Natural killer cell (primary cell): Measurements from ENCODE around the gene PRKG1. TPM values are rescaled to one million over a fixed set of nuclear protein-coding genes. Genes with fewer than 3 reads are reported as not detected.

ENCODE experiments used
- ATAC-seq, 3 donors: fragments of 150-1000 bp in 2 of 3; fragments of 200-7000 bp in 1 of 3; cut with Tn5 transposase; 1 replicate in 1 of 3; 2 replicates in 2 of 3; pipeline ENCODE4 v1.10.0; 2021; ENCODE audit warnings: mild to moderate bottlenecking in 2 of 3, moderate library complexity in 2 of 3
- DNase-seq, 2 donors: peaks; one replicate each; pipeline versions ENCODE4 v3.0.0 to v3.0.0-alpha.2; 2013 to 2021; ENCODE audit warnings: mixed read lengths in 1 of 2
- H3K27ac ChIP-seq: one replicate; pipeline ENCODE4 v1.5.1; 2013; ENCODE audit warnings: mild to moderate bottlenecking, low read length
- H3K27me3 ChIP-seq: one replicate; pipeline ENCODE4 v1.6.1; 2013; ENCODE audit warnings: low read length; ENCODE audit not compliant: control insufficient read depth, insufficient read depth
- H3K36me3 ChIP-seq: one replicate; pipeline ENCODE4 v1.6.1; 2013; ENCODE audit warnings: low read length; ENCODE audit not compliant: control insufficient read depth, insufficient read depth
- H3K4me1 ChIP-seq: one replicate; pipeline ENCODE4 v1.6.1; 2013; ENCODE audit warnings: low read length; ENCODE audit not compliant: control insufficient read depth, insufficient read depth
- H3K4me3 ChIP-seq: one replicate; pipeline ENCODE4 v1.5.1; 2013; ENCODE audit warnings: low read length
- H3K9me3 ChIP-seq: one replicate; pipeline ENCODE4 v1.6.1; 2013; ENCODE audit warnings: low read length; ENCODE audit not compliant: control insufficient read depth, insufficient read depth
- H3K27ac Mint-ChIP-seq, 2 donors: one replicate each; pipeline ENCODE4 v1.8.0; 2022; ENCODE audit warnings: mild to moderate bottlenecking in 2 of 2, mixed read lengths in 2 of 2, moderate library complexity in 1 of 2
- H3K27me3 Mint-ChIP-seq, 2 donors: one replicate each; pipeline ENCODE4 v1.8.0; 2022; ENCODE audit warnings: low read depth in 2 of 2, mixed read lengths in 2 of 2
- H3K36me3 Mint-ChIP-seq: one replicate; pipeline ENCODE4 v1.8.0; 2022; ENCODE audit warnings: mixed read lengths
- H3K4me1 Mint-ChIP-seq, 2 donors: one replicate each; pipeline ENCODE4 v1.8.0; 2022; ENCODE audit warnings: mixed read lengths in 2 of 2
- H3K4me3 Mint-ChIP-seq: one replicate; pipeline ENCODE4 v1.8.0; 2022; ENCODE audit warnings: mild to moderate bottlenecking, moderate library complexity, mixed read lengths
- H3K9me3 Mint-ChIP-seq, 2 donors: one replicate each; pipeline ENCODE4 v1.8.0; 2022; ENCODE audit warnings: mixed read lengths in 2 of 2
- WGBS: methylation state at CpG from one replicate; pipeline ENCODE4 v1.1.7; 2013; ENCODE audit warnings: missing lambda C conversion rate; ENCODE audit not compliant: insufficient coverage; 5-methylcytosine and 5-hydroxymethylcytosine counted together
- intact Hi-C: fragments of 100-400 bp; cut with micrococcal nuclease; formaldehyde crosslinking; loops from one replicate; pipeline ENCODE4 v1.14.2; 2022
- total RNA-seq, 4 donors: library from RNA; stranded (reverse); fragments of 120-200 nt in 1 of 4; gene quantifications; one replicate each; pipeline versions ENCODE4 v1.2.3 to v1.2.4, GENCODE V29; 2013 to 2022
- TF ChIP-seq, protein P1 (sequence below): fragments of 200-600 bp; IDR thresholded peaks from one replicate; pipeline ENCODE4 v1.8.0; 2022; ENCODE audit warnings: antibody characterized with exemption

The PRKG1 gene
- total RNA-seq, 3 donors from 2014 or later (not counting 1 experiment from before 2014, with no cell fraction given): 0.23 to 0.41 (median 0.35) TPM

- Mint-ChIP-seq H3K36me3 (no peaks in the 10 kb centered on the region), H3K4me1 (no peaks in the 10 kb centered on the region), H3K9me3 (no peaks in the 10 kb centered on the region), H3K4me3 (no peak overlapping the region), H3K27me3 (no peaks in the 10 kb centered on the region), H3K27ac (no peak overlapping the region)
- DNase-seq (no peak), ATAC-seq (no peak)
- TF ChIP-seq, protein P1, sequence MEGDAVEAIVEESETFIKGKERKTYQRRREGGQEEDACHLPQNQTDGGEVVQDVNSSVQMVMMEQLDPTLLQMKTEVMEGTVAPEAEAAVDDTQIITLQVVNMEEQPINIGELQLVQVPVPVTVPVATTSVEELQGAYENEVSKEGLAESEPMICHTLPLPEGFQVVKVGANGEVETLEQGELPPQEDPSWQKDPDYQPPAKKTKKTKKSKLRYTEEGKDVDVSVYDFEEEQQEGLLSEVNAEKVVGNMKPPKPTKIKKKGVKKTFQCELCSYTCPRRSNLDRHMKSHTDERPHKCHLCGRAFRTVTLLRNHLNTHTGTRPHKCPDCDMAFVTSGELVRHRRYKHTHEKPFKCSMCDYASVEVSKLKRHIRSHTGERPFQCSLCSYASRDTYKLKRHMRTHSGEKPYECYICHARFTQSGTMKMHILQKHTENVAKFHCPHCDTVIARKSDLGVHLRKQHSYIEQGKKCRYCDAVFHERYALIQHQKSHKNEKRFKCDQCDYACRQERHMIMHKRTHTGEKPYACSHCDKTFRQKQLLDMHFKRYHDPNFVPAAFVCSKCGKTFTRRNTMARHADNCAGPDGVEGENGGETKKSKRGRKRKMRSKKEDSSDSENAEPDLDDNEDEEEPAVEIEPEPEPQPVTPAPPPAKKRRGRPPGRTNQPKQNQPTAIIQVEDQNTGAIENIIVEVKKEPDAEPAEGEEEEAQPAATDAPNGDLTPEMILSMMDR: no peak
- no peaks in the 10 kb centered on the region for H3K9me3 ChIP-seq
- H3K4me3 ChIP-seq: no peak overlapping the region
- H3K36me3 ChIP-seq: no peaks in the 10 kb centered on the region
- no peaks in the 10 kb centered on the region for H3K4me1 ChIP-seq
- H3K27ac ChIP-seq: no peak overlapping the region
- H3K27me3 ChIP-seq: no peaks in the 10 kb centered on the region
- intact Hi-C loops: no loop called here
These were observed 42.3 kb upstream of the PRKG1 start for GRCh38 chr10:51031950-51032349.

DNA sequence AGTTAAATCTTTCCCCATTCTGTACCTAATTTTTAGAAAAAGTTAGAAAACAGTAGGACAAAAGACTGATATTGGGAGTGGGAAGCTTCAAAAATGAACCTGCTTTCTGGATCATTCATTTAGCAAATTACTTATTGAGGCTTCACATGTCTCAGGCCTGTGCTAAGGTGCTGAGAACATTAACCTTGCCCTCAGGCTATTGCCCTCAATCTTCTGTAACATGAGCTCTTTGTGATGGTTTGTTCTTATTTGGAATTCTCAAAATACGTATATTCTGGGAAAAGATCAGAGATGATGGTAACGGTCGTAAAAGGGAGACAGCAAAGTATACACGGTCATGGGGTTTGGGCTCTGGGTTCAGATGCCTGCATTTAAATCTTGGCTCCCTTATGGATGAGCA lies 39.5 kb upstream of the PRKG1 start:
- H3K36me3 ChIP-seq: no peaks in the 10 kb centered on the region

DNA sequence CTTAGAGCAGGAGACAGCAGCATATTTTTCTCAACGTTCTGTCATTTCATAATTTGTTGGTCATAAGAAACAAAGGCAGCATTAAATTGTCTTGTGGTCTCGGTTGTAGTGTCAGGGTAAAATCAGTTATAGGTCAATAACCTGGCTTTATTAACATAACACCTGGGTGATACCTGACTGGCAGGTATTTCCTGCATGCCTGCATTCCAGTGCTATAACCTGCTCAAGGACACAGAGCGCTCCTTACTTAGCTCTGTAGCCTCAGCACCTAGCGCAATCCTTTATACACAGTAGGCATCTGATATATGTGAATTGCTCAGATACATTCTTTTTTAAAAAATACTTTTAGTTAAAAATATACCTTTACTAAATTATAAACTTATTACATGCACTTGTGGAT lies 38.9 kb upstream of the PRKG1 start:
- Mint-ChIP-seq H3K9me3 (no peaks in the 10 kb centered on the region), H3K4me3 (no peak overlapping the region), H3K27me3 (no peaks in the 10 kb centered on the region), H3K27ac (no peak overlapping the region), H3K36me3 (no peaks in the 10 kb centered on the region), H3K4me1 (no peaks in the 10 kb centered on the region)
- no peaks in the 10 kb centered on the region for H3K36me3 ChIP-seq
- no peak overlapping the region for H3K27ac ChIP-seq
- no peaks in the 10 kb centered on the region for H3K9me3 ChIP-seq
- 86% methylated on average over 3 of the region's 4 CpGs for WGBS
- no peak overlapping the region for H3K4me3 ChIP-seq
- H3K4me1 ChIP-seq: no peaks in the 10 kb centered on the region
- no peaks in the 10 kb centered on the region for H3K27me3 ChIP-seq
- intact Hi-C loops: no loop called here
- TF ChIP-seq, protein P1: no peak
- ATAC-seq (no peak), DNase-seq (no peak)

More for the DNA sequence above, 39.5 kb upstream of the PRKG1 start:
- intact Hi-C loops: no loop called here
- DNase-seq: no peak
- TF ChIP-seq, protein P1: no peak
- Histone ChIP-seq H3K27ac (no peak overlapping the region), H3K4me1 (no peaks in the 10 kb centered on the region), H3K4me3 (no peak overlapping the region), H3K9me3 (no peaks in the 10 kb centered on the region), H3K27me3 (no peaks in the 10 kb centered on the region)
- no peaks in the 10 kb centered on the region for H3K9me3 Mint-ChIP-seq
- H3K27ac Mint-ChIP-seq: no peak overlapping the region
- no peaks in the 10 kb centered on the region for H3K36me3 Mint-ChIP-seq
- no peak for ATAC-seq
- no peak overlapping the region for H3K4me3 Mint-ChIP-seq
- 94% methylated on average over 4 of the region's 4 CpGs for WGBS
- H3K4me1 Mint-ChIP-seq: no peaks in the 10 kb centered on the region
- H3K27me3 Mint-ChIP-seq: no peaks in the 10 kb centered on the region

DNA sequence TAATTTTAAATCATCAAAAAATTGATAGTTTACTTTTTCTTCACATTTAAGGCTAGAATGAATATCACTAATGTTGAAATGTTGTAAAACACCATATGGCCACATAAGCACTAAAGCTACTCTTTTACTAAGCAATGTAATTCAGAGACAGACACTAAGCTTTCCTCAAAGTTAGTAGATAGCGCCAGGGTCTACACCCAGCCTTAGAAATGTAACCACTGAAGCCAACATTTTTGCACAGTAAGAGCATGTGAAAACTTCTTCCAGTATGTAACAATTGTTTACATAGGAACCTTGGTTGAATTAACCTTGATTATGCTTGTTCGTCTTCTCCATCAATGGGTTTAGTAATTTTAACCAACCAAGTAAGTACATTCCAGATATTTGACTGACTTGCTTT lies 28.4 kb upstream of the PRKG1 start:
- Mint-ChIP-seq H3K4me3 (no peak overlapping the region), H3K4me1 (no peaks in the 10 kb centered on the region), H3K27me3 (peaks cover 0 to 6% of the 10 kb centered on the region in 2 donors), H3K36me3 (no peaks in the 10 kb centered on the region), H3K27ac (no peak overlapping the region), H3K9me3 (no peaks in the 10 kb centered on the region)
- 88% methylated on average over 1 of the region's 2 CpGs for WGBS
- ATAC-seq: no peak
- intact Hi-C loops: no loop called here
- DNase-seq: no peak
- H3K27ac ChIP-seq: no peak overlapping the region
- H3K27me3 ChIP-seq: no peaks in the 10 kb centered on the region
- TF ChIP-seq, protein P1: no peak
- H3K4me1 ChIP-seq: no peaks in the 10 kb centered on the region
- H3K9me3 ChIP-seq: no peaks in the 10 kb centered on the region
- no peaks in the 10 kb centered on the region for H3K36me3 ChIP-seq
- no peak overlapping the region for H3K4me3 ChIP-seq
